GM15510 (cell line): ENCODE measurements around the gene GSN.

ENCODE experiments used
- POLR2A ChIP-seq: IDR thresholded peaks from 3 replicates; pipeline ENCODE4 v1.6.1; 2011; ENCODE audit warnings: borderline replicate concordance; ENCODE audit not compliant: insufficient read length; ENCODE audit errors: extremely low read depth

The GSN gene

GRCh38 chr9:121275781-121276658 lies 8.1 kb downstream of the GSN start:
- TF ChIP-seq POLR2A, result no peak

- TF ChIP-seq POLR2A, result no peak
These were observed 9.1 kb downstream of the GSN start for GRCh38 chr9:121277026-121277425.

- TF ChIP-seq POLR2A, result no peak
These were observed 9.7 kb downstream of the GSN start for GRCh38 chr9:121277518-121278295.

GRCh38 chr9:121278477-121279261 lies 10.7 kb downstream of the GSN start:
- TF ChIP-seq POLR2A, result no peak

GRCh38 chr9:121279776-121280388 lies 11.9 kb downstream of the GSN start:
- TF ChIP-seq POLR2A, result no peak

GRCh38 chr9:121280715-121281613 lies 13.0 kb downstream of the GSN start:
- TF ChIP-seq POLR2A, result no peak

- no peak for TF ChIP-seq POLR2A
These were observed 13.8 kb downstream of the GSN start for GRCh38 chr9:121281614-121282276.

GRCh38 chr9:121282277-121283079 lies 14.5 kb downstream of the GSN start:
- TF ChIP-seq POLR2A, result no peak

GRCh38 chr9:121283080-121283398 lies 15.1 kb downstream of the GSN start:
- TF ChIP-seq POLR2A, result no peak

- TF ChIP-seq POLR2A, result no peak
These were observed 16.1 kb downstream of the GSN start for GRCh38 chr9:121283856-121284732.

- TF ChIP-seq POLR2A, result no peak
These were observed 16.9 kb downstream of the GSN start for GRCh38 chr9:121284733-121285451.
